Astrocyte of the hippocampus (primary cell): ENCODE results near the gene IVNS1ABP.
A peak's percentile ranks its signal among the peaks of the same experiment; 100 is the strongest.

Source experiments
- DNase-seq: peaks from one replicate; pipeline ENCODE4 v3.0.0; 2011; ENCODE audit warnings: low read depth, low spot score

Gene IVNS1ABP

DNA sequence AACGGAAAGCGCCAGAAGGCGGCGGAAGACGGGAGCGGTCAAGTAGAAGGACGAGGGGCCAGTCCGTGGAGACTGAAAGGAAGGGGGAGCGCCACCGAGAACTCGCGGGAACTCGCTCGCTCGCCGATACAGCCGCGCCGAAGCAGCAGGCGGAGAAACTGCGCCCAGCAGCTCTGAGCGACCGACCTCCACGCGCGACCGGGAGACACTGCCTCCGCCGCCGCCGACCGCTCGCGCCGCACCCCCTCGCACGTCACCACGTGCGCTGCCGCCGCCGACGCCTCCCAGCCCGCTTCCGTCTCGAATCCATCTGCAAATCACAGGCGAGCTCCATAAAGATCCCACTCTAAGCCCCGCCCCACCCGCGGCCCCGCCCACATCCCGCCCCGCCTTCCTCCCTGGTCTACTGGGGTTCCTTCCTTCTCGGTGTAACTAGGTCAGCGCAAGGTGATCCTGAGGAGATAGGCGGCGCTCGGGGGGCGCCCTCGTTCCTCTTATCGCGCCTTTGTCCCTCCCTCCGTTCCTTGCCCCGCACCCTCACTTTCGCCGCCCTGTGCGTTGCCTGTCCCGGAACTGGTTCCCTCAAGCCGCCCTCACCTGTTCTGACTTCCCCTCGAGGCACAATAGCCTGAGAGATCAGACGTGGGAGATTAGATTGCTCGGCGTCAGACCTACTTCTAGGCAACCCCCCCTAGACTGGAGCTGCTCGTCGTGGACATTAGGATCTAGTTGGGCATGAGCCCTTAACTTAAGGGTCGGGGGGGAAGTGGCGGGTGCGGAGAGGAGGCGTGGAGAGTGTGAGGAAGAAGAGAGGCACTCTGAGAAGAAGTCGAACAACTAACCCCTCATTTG lies at the start of gene IVNS1ABP:
Gene IVNS1ABP, minus strand, starts transcription at position 210 of the 852 bp plus-strand sequence. CDS start 7,750 bp downstream, outside the sequence.
- peak; percentile 97 for DNase-seq

DNA sequence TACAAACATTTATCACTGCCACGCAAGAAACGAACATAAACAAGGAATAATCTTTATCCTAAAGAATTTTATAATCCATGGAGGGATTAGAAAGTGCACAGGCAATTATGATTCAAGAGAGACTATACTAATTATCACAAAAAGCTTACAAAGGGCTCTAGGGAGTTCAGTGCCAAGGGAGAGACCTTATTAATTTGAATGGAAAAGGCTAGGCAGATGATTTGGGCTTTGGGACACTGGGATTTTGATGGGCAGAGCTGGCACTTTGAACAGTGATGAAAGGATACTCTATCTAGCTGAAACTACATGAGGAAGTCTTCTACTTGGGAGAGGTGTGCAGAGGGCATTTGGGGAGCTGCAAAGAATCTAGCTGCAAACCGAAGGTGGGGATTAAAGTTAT lies 48.9 kb upstream of the IVNS1ABP start:
- no peak for DNase-seq

- peak; percentile 15 for DNase-seq
These were observed 47.5 kb upstream of the IVNS1ABP start for GRCh38 chr1:185364528-185364927.

DNA sequence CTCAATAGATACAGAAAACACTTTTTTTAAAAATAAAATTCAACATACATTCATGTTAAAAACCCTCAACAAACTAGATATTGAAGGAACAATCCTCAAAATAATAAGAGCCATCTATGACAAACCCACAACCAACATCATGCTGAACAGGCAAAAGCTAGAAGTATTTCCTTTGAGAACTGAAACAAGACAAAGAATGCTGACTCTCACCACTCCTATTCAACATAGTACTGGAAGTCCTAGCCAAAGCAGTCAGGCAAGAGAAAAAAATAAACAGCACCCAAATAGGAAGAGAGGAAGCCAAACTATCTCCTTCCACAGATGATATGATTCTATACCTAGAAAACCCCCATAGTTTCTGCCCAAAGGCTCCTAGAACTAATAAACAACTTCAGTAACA lies 46.2 kb upstream of the IVNS1ABP start:
- peak; percentile 38 for DNase-seq

- DNase-seq: no peak
These were observed 43.7 kb upstream of the IVNS1ABP start for GRCh38 chr1:185360714-185361113.

DNA sequence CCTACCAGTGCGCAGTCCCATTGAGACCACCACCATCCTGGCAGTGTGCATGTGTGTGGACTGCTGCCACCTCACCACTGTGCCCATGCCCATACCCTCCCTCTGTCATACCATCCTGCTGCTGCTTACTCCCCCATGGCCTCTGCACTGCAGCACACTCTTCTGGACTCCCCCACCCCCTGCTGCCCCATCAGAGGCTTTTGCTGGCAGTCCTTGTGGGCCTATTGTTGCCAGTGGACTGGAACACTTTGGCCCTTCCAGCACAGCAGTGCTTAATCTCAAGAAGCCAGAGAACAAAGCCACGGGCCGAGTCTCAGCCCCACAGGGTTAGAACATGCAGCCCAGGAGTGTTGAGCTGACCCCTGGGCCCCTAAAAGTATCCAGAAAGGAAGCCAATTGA lies 41.9 kb upstream of the IVNS1ABP start:
- no peak for DNase-seq

GRCh38 chr1:185355947-185356346 lies 38.9 kb upstream of the IVNS1ABP start:
- peak; percentile 16 for DNase-seq

GRCh38 chr1:185353124-185353523 lies 36.1 kb upstream of the IVNS1ABP start:
- no peak for DNase-seq

DNA sequence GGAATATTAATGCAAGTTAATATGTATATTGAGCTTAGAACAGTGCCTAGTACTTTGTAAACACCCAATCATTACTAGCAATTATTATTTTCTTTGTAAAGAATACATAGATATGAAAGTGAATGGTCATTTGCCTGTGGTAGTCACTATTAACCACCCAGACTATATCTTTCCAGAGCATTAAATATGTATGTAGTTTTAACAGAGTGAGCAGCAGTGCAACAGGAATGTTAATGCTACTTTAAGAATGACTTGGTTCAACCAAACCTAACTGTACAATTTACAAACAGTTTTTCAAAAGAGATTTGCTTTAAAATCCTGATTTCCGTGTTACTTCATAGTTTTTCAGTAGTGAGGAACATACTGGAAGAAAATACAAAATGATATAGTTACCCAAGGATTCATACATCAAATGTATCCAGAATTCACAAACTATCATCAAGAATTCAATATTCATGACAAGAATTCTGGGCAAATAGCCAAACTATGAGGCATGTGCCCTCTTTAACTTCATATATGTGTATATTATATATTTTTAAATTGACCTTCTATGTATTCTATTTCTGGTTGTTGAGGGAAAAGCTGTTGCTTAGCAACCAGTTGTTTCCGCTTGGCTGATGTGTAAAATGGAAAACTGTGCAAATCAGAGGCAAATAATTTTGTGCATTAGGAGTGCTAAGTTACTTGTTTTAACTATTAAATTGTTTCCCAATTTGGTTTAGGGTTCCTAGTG lies 34.9 kb upstream of the IVNS1ABP start:
- peak; percentile 30 for DNase-seq

- DNase-seq: no peak
These were observed 33.0 kb upstream of the IVNS1ABP start for GRCh38 chr1:185350027-185350442.

- DNase-seq: peak; percentile 10
These were observed 32.5 kb upstream of the IVNS1ABP start for GRCh38 chr1:185349556-185349955.

- DNase-seq: no peak
These were observed 31.9 kb upstream of the IVNS1ABP start for GRCh38 chr1:185348985-185349384.

GRCh38 chr1:185348296-185348695 lies 31.3 kb upstream of the IVNS1ABP start:
- no peak for DNase-seq

DNA sequence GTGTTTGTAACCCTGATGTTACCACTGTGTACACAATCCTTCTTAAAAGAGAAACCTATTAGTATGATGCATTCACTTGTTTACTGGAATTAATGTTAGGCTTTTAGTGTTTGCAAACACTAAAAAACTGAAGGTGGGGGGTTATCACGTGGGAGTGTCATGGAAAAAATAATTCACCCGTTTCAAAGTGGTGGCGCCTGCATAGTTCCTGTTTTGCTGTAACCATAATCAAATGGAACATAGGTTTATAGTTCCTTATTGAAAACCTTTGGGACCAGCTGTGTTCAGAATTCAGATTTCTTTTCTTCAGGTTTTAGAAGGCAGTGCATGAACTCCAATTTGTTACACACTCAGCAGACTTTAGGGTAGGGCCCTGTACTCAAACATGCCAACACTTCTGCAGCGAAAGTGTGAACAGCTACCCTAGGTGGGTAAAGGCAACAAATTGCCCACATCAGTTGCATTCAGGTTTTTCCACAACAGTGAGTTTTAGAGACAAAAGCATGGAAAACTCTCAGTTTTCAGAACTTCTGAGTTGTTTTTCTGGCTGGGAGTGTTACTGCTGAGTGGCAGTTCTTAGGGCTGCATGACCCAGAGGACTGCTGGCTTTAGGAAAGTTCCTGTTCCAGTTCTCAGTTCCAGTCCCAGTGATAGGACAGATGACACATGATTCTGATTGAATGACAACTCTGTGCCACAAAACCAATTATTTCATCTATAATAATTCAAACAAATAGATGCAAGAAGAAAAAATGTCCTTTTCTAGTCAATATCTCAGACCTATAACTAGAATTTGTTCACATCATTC lies 29.1 kb upstream of the IVNS1ABP start:
- DNase-seq: no peak

DNA sequence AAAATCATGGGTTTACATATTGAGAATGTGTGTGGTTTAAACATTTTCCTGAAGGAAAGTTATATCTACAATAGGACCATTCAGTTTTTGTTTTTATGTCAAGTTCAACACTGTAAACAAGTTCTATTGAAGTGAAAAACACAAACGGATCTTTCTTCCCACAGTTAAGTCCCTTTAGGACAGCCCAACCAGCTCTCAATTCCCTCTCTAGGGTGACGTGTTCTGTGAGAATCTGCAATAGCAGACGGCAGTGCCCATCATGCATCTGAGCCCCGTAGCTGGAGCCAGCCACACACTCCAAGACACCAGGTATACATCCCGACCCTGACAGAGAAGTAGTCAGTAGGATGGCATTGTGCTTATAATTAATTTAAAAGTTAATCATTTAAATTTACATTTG lies 26.3 kb upstream of the IVNS1ABP start:
- no peak for DNase-seq

- DNase-seq: no peak
These were observed 25.7 kb upstream of the IVNS1ABP start for GRCh38 chr1:185342672-185343259.

GRCh38 chr1:185342017-185342416 lies 25.0 kb upstream of the IVNS1ABP start:
- peak; percentile 35 for DNase-seq

DNA sequence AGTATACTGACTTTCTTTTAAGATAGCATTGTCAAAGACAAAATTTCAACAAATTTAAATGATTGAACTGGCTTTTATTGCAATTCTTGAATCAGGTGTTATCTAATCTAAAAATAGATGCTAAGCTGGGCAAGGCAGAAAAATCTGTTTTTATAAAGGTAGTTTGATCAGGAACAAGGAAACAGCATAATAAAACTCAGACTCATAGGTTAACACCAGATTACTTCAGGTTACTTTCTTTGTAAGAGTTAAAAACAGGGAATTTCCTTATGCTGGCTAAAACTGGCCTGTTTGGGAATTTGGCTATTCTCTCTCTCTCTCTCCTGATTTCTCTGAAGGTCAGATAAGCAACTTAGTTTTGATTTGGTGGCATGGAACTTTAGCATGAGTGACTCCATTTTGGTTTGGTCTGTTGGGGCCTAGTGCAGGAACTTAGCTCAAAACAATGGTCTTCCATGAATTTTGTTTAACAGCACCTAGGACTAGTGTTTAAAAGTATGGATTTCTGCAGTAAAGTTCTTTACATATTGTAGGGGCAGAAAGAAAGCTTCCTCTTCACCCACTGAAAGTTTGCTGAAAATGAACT lies 24.2 kb upstream of the IVNS1ABP start:
- DNase-seq: no peak

DNA sequence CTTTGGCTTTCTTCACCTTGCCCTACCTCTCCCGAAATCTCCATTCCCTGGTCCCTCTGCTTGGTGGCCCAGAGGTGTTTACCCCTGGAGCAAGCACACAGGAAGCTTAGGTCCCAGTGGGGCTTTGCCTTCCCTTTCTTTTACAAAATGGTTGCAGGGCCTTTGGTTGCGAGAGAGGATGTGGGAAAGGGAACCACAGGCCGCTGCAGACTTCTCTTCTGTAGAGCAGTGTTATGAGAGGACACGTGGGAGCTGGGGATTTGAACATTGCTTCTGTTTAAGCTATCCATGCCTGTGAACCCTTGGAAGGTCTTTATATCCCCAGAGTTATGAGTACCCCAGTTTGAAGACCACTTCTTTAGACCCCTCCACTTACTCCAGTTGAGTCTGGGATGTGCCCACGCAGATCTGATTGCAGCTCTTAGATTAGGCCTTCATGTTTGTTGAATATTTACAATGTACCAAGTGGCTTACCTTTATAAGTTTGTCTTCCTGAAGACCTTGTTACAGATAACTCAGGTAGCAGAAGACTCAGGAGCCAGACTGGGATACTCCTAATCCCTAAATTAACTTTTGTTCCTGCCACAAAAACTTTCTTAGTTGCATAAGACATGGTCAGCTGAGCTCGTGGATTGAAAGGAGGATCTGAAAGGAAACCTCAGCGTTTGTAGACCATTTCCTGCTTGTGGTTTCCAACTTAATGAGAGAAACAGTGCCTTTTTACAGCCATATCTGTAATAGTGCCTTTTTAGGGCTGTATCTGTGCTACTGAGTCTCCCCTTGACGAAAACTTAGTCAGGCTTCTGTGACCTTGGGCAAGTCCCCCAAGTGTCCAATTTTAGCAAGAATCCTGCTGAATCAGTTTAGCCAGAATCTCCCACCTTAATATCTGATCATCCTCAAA lies 21.9 kb upstream of the IVNS1ABP start:
- DNase-seq: peak; percentile 47

DNA sequence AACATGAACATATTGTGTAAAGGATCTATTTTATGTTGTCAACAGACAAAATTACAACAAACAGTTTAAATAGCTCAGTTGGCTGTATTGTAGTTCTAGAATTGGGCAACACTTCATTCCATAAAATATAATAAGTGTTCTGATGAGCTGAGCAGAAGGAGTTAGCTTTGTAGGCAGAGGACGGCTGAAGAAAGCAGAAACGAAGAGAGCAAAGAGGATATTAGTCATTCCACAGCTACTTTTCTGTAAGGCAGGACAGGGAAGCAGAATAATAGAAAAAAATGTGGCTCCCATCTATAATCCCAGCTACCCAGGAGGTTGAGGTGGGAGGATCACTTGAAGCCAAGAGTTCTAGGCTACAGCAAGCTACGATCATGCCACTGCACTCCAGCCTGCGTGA lies 20.2 kb upstream of the IVNS1ABP start:
- peak; percentile 31 for DNase-seq
